IPS DF 4.7 (cell line): ENCODE measurements around the gene MGMT.

Experiments
- DNase-seq: peaks from one replicate; pipeline ENCODE4 v3.0.0-alpha.2; 2013; ENCODE audit warnings: low spot score; ENCODE audit errors: extremely low read depth

MGMT gene

DNA sequence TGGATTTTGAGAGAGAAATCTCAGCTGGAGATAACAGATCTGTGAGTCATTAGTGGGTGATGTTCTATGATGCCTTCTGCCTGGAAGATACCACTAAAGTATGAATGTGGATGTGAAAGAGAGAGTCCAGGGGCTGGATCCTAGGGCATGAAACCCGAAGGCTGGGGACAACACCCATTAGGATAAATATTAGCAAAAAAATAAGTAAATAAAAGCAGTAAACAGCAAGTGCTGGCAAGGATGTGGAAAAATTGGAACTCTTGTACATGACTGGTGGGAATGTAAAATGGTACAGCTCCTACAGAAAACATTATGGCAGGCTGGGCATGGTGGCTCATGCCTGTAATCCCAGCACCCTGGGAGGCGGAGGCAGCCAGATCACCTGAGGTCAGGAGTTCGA is 16.6 kb upstream of the MGMT start:
- DNase-seq: no peak

- no peak for DNase-seq
Measured at GRCh38 chr10:129455625-129456024, 11.4 kb upstream of the MGMT start.

DNA sequence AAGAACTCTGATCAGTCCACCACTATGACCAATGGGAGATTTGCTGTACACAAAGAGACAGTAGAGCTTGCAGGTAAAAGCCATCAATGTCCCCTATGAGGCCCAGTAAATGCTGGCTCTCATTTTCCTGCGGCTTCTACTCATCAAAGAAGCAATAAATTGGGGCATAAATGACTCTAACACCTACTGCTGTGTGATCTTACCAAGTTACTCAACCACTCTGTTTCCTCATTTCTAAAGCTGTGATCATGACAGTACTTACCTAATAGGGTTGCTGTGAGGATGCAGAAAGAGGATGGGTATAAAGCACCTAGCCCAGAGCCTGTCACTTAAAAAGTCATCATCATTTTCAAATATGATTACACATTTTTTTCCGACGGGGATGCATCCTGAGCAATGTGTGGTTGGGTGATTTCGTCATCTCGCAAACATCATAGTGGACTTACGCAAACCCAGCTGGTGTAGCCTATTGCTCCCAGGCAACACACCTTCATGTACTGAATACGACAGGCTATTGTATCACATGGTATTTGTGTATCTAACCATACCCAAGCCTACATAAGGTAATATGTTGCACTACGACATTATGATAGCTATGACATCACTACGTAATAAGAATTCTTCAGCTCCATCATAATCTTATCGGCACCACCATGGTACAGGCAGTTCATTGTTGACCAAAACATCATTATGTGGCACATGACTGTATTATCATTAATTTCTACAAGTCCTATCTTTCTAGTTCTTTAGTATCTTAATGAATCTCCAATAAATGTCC is 7.1 kb upstream of the MGMT start:
- DNase-seq: no peak

- DNase-seq: no peak
Measured at GRCh38 chr10:129462257-129462795, 4.7 kb upstream of the MGMT start.

- DNase-seq: no peak
Measured at GRCh38 chr10:129464251-129464650, 2.8 kb upstream of the MGMT start.

DNA sequence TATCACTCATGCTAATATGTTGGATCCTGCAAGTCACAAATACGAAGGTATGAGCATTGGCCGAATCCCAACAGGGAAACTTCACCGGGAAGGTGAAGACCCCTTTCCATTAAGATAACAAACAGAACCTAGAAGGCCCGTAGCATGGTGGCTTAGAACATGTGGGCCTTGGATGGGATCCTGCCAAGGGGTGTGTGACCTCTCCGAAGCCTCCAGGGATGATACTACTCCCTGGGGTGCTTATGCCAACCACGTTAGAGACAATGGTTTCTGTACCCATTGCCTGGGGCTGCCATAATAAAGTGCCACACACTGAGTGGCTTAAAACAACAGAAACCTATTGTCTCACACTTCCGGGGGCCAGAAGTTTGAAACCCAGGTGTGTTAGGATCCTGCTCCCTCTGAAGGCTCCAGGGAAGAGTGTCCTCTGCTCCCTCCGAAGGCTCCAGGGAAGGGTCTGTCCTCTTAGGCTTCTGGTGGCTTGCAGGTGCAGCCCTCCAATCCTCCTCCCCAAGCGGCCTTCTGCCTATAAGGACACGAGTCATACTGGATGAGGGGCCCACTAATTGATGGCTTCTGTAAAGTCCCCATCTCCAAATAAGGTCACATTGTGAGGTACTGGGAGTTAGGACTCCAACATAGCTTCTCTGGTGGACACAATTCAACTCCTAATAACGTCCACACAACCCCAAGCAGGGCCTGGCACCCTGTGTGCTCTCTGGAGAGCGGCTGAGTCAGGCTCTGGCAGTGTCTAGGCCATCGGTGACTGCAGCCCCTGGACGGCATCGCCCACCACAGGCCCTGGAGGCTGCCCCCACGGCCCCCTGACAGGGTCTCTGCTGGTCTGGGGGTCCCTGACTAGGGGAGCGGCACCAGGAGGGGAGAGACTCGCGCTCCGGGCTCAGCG is 992 bp upstream of the MGMT start:
- DNase-seq: no peak

- DNase-seq: no peak
Measured at GRCh38 chr10:129467359-129468064, 471 bp downstream of the MGMT start.

DNA sequence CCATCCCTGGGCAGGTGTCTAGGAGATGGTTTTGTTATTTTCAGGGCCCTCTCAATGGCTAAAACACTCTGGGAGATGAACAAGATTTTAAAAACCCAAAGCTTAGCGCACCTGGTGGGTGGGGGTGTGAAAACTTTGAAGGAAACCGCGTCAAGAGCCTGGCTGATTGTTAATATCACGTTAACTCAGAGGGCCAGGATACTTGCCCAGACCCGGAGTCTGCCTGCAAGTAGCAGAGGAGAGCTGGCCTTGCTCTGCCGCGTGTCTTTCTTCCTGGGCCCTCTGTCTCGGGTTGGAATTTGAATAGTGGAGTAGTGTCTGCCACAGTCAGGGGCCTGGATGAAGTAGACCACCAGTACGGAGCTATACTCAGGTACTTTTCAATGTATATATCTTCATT is 1.1 kb downstream of the MGMT start:
- no peak for DNase-seq

DNA sequence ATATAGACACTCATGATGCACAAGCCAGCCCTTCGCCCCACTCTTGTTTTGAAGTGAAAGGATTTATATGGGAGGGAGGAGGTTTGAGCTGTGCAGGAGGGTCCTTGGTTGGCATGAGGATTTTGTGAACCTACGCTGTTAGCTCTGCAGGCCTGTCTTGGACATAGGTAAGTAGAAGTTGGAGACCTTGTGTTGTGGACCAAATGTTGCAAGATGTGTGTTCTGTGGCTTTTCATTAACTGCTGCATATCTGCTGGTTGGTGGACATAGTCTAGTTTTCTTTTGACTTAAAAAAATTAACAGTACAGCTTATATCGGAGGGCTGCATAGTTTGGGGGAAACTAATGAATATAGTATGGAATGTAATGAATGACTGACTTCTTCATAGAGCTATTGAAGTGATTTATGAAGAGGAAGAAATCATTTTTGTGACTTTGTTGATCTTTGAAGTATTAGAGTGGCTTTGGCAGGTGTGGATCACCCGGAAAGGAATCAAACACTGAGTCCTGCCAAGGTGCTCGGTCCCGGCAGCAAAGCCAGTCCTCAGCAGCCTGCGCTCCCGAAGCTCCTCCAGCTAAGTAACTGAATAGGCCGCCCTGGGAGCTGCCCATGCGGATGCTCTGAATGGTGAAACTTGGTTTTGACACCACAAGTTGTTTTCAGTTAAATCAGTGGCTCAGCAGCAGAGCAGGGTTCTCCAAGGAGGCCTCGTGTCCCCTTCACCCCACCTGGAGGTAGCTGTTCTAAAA is 3.2 kb downstream of the MGMT start:
- DNase-seq: no peak

DNA sequence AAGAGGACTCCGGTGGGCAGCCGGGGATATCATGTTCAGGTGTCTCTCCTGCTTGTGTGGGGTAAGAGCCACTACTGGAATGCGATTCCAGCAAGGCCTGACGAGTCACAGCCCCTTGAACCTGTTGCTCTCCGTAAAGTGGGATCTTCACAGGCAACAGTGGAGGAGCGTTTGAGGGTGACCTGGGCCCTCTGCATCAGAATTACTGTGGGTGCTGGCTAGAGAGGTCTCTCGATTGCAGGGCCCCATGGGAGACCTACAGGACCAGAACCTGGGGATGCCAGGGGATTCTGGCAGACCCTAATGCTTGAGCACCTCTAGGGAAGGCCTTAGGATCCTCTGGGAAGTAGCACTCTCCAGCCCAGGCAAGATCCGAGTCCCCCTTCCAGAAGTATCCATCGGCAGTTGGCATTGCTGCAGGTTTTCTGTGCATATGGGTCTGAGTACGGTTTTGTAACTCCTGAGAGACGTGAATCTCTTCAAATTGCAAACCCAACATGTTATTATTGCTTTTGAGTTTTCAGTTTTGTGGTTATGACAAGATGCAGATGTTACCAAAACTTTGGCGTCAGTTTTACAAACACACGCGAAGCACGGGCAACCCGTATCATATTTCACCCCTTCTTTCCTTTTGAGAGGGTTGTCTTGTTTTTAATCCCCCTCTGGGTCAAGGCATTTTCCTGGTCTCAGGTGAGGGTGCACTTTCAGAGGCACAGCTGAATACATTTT is 4.6 kb downstream of the MGMT start:
- no peak for DNase-seq

DNA sequence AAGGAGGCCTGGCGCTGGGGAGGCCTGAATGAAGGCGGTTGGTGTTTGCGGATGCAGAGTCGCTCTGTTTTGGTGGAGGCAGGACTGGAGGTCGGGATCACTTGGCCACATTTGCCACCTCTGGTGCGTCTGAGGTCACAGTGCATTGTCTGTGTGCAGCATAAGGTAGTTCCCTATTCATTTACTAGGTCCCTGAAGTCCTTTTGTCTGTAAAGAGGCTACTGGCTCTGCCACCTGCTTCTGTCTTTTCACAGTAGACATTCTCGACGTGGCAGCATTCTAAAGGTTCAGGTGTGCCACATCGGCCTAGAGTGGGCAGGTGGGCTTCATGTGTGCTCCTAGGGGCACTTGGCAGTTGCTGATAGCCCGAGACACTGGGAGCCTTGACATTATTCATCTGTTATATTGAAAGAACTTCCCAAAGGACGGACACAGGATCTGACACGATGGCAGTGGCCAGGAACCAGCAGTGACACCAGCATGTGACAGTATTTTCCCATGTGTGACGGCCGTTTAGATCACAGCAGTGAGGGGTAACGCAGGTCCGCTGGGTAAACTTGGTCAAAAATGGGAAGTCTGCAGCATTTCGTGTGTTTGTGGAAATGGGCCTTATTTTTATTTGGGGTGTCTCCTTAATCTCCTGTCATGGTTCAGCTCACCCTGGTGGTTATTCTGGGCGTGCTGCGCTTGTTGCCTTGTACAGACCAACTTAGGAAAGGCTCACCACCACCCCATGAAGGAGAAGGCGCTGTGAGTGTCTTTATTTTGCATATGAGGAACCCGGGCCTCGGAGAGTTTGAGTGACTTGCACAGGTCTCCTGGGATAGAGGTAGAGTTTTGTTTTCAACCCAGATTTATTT is 5.9 kb downstream of the MGMT start:
- no peak for DNase-seq

DNA sequence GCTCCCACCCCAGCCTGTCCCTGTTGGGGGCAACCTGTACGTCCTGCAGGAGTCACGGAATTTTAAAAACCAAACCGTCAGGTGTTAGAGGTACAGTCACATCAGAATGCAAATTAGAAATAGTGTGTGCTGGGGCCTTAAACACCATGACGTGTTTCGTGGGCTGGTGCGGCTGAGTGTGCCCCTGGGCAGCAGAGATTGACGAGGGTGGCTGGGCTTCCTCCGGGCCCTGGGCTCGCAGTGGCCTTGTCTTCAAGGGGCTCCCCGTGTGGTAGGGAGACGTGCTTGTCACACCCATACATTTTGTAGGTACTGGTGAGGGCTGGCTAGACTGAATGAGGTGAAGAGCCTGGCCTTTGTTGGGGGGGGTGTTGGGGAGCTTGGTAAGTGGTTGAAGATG is 7.6 kb downstream of the MGMT start:
- no peak for DNase-seq

- no peak for DNase-seq
Measured at GRCh38 chr10:129476431-129476830, 9.4 kb downstream of the MGMT start.

- no peak for DNase-seq
Measured at GRCh38 chr10:129477051-129477450, 10.0 kb downstream of the MGMT start.

GRCh38 chr10:129481641-129482040 is 14.6 kb downstream of the MGMT start:
- DNase-seq: no peak

- no peak for DNase-seq
Measured at GRCh38 chr10:129483430-129484010, 16.5 kb downstream of the MGMT start.

GRCh38 chr10:129486805-129487204 is 19.8 kb downstream of the MGMT start:
- no peak for DNase-seq

DNA sequence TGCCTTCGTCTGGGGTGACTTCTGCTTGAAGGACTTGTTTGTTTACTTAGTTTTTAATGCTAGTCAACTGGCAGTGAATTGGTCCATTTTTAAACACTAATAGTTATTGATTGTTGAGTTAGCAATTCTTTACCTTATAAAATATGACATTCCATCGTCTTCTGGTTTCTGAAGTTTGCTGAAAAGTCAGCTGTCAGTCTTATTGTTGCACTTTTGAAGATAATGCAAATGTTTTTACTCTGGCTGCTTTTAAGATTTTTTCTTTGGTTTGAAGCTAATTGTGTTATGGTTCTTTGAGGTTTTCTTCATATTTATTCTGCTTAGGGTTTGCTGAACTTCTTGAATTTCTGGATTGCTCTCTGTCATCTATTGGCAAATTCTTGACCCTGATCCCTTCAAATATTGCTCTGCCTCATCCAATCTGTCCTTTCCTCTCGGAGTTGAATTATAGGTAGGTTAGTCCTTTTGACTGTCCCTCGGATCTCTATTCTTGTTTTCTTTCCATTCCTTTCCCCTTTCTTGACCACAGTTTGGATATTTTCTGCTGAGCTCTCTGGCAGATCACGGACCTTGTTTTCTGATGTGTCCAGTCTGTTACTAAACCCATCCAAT is 24.2 kb downstream of the MGMT start:
- DNase-seq: no peak

DNA sequence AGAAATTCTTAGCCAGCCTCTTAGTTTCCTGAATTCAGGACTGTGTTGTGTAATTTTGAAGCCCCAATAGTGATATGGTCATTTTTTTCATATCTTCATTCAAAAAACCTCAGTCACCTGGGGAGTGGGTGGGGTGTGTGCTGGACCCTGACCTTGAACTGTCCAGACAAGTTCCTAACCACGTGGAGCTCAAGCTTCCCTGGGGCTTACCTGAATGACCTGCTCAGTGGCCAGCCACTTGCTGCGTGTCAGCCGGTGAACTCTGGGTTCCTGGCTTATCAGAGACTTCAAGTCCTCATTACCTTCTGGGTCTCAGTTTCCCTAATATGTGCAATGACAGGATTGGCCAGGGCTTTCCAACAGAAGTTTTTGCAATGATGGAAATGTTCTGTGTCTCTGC is 27.1 kb downstream of the MGMT start:
- no peak for DNase-seq
